Activated T-cell treated with anti-CD3 and anti-CD28 coated beads for 24 hours (primary cell): ENCODE data around the gene CACNA1C.

Experiments
- DNase-seq: peaks from one replicate; pipeline ENCODE4 v3.0.0-alpha.2; 2020; ENCODE audit warnings: low read depth

The CACNA1C gene

DNA sequence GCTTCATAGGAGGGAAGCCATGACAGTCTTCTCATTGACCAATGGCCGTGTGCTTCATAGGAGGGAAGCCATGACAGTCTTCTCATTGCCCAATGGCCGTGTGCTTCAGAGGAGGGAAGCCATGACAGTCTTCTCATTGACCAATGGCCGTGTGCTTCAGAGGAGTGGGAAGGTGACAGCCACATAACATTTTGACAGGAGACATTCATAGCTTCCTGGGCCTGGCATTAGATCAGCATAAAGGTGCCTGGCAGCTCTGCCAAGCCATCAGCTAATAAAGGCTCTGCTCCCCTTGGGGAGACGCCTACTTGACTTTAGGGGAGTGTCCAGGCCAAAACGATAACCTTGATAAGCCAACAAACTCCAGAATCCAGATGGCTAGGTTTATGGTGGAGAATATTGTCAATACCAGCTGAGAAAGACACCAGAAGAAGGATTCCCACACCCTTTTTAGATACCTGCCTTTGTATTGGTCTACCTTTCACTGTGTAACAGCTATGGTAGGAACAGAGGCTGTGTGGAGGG lies 468.0 kb downstream of the CACNA1C start:
- no peak for DNase-seq

DNA sequence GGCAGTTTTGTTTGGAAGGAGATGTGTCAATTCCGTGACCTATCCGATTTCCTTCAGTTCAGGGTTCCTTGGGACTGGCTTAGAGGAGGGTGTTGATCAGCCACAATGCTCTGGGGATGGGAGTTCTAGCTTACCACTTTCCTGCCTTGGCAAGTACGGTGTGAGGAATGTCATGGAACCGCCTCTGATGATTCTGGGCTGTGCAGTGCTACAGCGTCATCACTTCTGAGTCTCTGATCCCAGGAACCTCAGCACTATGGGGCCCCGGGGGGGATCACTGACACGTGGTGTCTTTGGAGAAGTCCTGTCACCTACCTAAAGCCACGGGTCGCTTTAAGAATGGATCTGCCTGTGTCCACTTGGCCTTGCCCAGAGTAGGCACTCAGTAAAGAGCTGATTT lies 470.5 kb downstream of the CACNA1C start:
- no peak for DNase-seq

DNA sequence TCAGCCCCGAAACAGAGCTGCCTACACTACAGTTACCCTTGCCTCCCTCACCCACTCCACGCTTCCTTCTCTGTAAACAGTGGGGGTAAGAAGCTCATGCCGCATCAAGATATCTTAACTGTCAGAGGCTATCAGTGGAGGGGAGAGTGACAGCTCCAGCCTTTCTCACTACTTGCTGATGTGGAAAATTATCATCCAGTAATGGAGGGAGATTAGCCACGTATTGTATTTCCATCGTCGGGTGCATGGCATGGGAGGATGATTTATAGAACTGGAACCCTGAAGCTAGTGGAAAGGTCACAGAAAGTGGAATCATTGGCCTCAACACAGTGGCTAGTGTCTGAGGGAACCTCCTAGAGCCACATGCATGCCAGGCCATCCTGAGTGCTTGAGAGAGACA lies 471.1 kb downstream of the CACNA1C start:
- DNase-seq, result no peak

DNA sequence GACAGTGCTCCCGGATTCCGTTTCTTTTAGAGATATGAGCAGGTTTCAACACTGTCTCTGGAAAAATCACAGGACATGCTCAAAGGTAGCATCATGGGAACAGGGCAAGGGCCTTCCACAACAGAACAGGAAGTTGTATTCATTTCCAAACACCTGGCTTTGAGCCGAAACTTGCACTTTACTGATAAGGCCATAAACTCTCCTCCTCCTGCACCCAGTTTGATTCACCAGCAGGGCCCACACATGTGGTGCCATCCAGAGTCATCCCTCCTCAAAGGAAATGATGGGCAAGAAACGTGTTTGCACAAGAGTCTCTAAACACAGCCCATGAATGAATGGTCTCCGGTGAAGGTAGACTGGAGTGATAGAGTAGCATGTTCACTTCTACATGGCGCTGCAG lies 473.6 kb downstream of the CACNA1C start:
- no peak for DNase-seq

DNA sequence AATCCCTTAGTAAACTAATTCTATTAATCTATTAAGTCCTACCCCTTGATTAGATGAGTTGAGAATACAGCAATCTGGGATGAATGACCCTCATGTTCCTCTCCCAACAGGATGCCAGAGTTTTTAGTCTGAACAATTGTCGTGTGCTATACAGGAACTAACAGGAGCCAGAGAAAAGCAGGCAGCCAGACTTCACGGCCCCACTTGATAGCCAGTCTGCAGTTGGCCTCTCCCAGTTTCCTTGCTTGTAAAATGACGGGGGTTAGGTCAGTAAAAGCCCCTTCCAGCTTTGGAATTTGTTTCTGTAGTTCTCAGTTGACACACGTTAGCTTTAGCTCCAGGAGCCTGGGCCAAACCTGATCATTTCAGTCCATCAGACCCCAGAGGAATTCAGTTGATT lies 475.2 kb downstream of the CACNA1C start:
- no peak for DNase-seq

DNA sequence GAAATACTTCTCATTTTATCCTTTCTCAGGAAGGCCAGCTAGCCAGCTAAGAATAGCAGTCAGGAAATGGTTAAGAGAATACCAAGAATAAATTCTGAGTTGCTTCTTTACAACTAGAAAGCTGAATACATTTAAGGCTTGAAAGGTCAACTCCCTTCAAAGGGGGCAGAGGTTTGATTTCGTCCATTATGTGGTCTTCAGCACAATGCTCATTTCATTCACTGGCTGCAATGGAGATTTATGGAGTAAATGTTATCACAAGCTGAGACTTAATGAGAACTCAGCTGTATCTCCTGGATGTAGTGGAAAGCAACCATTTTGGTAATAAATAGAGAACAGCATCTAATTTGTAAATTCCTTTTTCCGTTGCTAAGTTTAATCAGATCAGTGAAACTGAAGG lies 477.0 kb downstream of the CACNA1C start:
- no peak for DNase-seq

DNA sequence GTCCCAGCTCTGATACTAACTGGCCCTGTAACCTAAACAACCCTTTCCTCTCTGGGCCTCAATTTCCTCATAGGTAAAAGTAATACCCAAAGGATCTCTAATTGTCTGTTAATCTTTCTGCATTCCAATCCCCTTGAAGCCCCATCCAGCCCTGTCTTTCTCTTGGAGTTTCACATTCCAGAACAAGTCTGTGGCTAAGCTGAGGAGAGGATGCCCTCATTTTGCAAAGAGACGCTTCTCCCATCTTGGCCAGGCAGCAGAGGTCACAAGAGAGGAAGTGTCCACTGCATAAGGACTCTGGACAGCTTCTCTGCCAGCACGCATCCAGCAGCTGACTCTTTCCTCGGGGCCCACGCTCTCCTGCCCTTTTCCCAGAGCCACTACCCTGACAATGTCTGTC lies 478.6 kb downstream of the CACNA1C start:
- no peak for DNase-seq

DNA sequence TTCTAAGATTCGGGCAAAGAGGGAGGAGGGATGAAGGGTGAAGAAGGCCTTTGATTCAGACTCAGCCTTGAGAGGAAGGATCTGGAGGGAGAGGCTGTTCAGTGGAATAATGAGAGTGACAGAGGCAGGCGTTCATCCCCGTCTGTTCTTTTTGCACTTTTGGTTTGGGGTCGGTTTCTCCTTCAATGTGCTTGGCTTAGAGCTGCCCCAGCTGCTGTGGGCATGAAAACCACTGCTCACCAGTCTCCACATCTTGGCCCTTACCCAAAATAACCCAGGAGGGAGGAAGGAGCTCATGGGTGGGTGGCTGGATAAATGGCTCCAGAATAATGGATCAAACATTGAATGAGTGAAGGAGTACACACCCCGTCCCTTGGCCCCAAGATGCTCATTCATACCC lies 480.2 kb downstream of the CACNA1C start:
- DNase-seq, result no peak

DNA sequence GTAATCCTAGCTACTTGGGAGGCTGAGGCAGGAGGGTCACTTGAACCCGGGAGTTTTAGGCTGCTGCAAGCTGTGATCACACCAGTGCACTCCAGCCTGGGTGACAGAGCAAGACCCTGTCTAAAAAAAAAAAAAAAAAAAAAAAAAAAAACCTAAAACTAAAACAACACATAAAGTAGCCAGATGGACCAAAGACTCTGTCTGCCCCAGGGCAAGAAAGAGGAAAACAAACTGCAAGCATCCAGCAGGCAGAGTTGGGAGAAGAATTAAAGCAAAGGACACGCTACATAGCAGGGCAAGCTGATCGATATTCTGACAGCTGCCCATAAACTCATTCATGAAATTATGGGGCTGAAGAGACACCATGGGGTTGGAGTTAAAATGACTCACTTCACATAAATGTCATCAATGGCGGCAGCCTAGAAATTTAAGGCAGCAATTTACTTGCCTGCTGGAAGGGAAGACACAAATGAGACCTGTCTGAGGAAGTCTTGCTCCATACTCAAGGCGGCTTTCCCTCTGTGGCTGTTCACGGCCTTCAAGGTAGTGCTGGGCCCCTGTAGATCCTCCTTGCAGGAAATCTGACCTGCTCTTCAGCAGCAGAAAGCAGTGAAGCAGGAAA lies 482.9 kb downstream of the CACNA1C start:
- no peak for DNase-seq

DNA sequence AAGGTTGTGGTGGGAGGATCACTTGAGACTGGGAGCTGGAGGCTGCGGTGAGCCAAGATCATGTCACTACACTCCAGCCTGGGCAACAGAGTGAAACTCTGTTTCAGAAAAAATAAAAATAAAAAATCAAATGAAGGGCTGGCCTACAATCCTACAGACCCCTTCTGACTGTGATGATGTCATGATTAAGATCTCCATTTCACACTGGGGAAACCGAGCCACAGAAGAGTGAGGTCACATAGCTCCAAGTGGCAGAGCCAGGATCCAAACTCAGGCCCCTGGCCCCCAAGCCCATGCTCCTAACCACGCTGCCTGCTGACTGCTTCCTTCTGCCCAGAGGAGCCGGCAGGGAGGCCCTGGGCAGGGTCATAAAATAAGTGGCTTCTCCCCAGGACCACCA lies 483.9 kb downstream of the CACNA1C start:
- DNase-seq, result no peak

DNA sequence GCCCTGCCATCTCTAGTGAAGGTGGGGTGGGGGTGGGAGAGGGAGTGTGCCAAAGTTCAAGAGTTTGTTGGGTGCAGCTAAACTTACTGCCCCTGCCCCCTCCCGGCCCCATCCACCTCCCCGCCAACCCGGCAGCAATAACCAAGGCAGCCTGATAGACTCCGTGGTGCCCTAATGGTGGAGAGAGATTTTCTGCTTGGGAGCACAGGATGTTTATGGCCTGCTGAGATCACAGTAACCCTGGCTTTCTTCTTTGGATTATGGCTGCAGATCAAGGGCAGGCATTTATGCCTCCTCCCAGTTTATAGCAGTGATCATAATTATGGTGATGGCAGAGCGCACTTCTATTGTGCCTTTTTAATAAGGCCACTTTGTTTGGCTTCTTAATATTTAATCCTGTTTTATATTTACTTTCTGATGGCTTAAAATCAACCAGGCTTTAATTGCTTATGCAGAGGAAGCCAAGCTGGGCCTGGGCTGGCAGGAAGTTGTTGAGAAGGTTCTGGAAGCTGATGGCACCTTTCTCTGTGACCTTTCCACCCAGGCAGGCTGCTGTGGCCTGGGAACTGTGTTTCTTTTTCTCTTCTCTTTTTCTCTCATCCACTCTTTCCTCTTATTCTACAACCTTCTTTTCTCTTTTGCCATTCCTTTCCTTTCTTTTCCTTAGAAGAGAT lies 485.2 kb downstream of the CACNA1C start:
- DNase-seq, result no peak

DNA sequence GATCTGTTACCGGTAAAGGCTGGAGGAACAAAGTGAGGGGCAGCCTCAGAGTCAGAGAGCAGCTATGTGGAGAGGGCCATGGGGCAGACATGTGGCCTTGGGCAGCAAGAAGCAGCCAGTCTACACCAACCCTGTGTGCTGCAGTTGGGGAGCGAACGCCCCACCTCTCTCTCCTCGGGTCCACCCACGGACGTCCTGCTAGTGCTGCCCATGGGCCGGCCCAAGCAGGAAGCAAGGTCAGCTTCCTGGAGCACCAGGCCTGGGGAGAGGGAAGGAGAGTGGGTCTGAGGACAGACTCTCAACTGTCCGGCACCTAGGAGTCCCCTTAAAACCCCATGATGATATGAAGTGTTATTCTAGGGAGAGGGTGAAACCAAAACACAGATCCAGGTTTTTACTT lies 487.2 kb downstream of the CACNA1C start:
- no peak for DNase-seq

DNA sequence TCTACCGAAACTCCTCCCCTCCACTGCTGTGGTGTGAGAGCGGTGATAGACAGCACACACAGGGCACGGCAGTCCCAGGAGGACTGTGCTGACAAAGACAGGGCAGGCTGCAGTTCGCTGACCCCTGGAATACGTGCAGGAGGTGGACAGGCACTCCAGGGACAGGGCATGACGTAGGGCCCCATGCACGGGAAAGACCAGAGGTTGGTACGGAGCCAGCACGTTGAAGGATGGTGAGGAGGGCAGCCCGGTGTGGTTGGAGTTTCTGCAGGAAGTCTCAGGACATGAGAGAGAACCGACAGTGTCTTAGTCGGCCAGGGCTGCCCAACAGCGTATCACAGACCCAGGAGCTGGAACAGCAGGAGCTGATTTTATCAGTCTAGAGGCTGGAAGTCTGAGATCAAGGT lies 487.8 kb downstream of the CACNA1C start:
- DNase-seq, result no peak

DNA sequence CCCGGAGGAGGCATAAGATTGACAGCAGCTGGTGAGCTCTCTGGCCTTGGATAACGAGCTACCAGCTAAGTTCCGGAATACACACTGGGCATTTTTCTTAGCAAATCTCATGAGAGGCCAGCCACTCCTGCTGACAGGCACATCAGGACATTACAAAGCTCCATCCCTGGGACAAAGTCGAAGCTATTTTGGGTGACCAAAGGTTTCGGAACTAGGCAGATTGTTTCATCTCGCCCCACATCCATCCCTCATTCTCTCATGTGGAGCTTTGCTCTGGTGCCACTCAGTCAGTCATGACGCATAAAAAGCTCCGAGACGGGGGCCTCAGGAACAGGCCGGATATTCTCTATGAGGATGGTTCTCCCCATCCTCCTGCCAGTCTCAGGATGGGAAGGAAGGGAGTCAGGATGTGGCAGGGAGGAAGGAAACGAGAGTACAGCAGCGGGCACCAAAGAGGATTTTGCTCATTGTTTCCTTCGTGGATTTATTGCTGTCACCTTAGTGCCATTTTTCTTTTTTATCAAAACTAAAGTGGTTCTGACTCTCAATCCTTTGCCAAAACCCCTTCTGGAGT lies 488.9 kb downstream of the CACNA1C start:
- DNase-seq, result no peak

DNA sequence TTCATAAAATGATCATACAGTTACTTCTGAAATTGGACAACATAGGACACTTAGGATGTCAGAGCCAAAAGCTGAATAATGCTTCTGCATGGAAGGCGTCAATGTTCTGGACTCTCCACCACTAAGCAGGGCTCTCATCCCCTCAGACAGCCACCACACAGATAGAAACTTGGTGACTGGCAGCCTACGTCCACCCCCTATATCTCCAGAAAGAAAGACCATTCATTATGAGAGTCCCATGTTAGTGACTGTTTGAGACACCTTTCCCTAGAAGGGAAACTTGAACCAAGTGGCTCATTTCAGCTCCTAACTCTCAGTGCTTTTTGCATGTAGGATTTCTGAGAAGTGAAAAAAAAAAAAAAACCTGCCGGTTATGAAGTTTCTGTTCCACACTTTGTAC lies 491.0 kb downstream of the CACNA1C start:
- DNase-seq, result no peak

DNA sequence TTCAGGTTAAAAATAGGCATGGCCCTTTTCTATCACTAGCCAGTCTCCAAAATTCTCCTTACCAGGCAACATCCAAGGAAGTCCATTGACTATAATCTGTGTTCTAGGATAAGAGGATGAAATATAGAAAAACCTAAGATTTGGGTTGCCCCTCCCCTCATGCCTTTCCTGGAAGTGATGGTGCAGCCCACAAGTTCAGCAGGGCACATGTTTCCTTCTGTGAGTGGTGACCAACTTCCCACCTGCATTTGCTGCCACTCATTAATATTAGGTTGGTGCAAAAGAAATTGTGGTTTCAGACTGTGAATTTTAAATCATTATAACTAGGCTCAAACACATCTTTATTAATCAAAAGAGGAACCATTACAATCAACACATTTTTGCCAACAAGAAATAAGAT lies 491.4 kb downstream of the CACNA1C start:
- DNase-seq, result no peak

DNA sequence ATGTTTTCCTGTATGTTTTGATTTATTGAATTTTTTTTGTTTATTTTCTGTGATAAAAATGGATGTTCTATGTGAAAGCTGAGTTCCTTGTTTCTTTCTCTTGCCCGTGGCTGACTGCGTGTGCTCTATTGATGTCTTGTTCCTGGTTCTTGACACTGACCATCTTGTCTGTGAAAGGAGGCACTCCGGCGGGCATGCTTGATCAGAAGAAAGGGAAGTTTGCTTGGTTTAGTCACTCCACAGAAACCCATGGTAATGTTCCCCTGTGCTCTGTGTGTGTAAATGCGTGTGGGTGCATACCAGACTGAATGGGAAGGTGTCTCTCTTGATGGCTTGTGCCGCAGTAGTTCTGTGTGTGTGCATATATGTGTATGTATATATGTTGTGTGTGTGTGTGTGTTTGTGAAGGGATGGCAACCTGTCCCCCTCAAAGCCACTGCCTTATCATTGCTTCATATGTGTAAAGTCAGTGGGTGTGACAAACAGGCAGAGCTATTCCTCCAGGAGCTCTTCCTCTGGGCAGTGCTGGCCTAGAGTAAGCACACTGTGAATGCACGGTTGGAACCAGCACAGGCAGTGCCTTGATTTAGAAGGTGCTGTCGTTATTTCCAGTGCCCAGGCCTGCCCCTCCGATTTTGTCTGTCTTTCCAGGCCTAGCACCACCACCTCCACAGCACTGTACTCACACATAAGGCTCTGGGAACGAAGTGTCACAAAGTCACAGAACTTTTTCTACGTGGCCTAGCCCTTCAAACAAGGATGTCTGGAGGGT lies 494.7 kb downstream of the CACNA1C start:
- no peak for DNase-seq

DNA sequence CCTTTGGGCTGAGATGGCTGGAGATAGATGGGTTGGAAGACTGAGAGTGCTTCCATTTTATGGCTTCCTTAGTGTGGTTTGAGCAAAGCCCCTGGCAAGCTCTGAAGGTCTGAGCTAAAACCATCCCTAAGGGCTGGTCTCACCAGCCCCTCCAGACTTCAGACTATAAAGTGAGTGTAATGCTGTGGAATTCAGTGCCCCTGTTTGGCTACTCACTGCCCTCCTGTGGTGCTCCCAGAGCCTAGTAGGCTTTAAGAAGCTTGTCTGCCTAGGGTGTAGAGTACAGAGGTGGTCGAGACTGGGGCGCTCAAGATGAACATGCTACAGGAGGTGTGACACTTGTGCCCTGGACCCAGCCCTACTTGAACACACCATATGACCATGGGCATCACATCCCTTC lies 495.3 kb downstream of the CACNA1C start:
- DNase-seq, result no peak

DNA sequence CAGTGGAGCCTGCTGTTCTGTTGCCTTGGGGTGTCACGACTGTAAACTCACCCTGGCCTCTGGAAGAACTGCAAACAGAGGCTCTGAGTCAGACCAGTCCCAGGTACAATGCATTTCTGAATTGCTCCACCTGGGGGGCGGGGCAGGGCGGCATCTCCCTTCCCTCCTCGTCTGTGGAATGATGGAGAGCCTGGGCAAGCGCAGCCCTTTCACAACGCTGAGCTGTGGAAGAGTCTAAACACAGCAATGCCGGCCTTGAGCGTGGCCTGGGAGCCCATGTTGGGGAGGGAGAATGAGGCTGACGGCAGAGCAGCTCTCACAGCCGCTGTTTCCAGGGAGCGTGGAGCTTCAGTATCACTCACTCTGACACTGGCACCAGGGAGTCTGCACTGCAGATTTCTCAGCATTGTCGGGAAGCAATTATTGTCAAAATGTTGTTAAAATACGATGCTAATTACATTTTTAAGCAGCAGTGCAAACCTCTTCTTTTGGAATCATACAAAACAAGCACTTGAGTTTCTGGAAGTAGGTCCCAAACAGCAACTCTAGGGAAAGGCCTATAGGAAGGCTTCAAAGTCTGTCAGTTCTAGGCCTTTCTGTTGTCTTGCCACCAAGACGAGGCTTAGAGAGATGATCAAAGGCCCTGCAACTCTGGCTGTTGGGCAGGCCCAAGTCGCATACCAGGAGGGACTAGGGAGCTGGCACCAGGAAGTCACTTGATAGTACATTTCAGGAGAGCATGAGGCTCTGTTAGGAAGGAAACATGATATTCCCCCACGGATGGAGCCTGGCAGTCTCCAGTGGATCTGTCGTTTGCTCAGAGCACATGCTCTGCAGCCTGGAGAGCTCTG lies 498.0 kb downstream of the CACNA1C start:
- no peak for DNase-seq

DNA sequence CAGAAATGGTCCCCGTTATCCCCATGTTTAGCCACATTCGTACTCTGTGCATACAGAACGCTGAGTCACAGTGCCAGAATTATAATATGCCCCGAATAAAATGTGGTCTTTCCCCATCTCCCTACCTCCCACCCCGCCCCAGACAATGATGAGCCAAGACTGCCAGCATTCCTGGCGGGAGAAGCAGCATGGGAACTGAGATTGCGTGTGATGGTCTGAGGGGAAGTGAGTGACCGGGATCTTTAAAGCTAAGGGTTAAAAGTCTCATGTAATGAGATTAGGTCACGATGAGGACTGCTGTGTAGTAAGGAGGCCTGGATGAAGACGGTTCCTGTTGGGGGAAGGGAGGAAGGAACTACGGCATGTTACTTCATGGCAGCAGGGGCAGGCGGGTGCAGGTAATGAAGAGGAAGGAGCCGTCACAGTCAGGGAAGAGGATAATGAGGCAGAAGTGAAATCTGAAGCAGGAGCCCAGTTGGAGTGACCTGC lies 498.7 kb downstream of the CACNA1C start:
- DNase-seq, result no peak

DNA sequence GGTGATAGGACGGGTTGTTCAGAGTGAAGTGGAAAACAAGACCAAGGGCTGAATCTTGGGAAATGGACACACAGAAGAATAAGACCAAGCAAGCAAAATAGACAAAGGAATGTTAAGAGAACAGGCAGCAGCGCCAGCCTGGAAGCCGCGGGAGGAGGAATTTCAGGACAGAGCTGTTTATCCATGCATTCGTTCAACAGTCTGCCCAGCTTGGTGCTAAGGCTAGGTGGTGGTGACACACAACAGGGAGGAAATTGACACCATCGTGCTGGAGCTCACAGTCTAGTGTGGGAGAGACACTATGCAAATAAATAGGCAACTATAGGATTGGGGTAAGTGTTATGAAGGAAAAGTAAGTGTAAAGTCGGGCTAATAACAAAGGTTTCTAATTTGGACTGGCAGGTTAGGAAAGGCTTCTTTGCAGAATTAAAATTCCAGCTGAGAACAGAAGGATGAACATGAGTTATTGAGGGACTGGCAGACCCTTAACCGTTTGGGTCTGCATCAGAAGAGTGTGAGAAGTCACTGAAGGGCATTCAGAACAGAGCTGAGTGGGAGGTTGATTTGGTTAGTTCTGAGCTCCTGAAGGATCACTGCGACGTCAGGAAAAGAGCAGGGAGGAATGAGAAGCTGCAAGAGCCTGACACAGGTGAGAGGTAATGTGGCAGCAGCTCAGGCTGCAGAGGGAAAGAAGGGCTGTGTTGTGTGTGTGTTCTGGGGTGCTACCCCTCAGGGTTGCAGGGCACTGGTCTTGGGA lies 499.4 kb downstream of the CACNA1C start:
- no peak for DNase-seq
